ENCODE measurements around the gene ADARB1.

Gene ADARB1

GRCh38 chr21:45177039-45177438 is 102.7 kb downstream of the ADARB1 start:
- no peak for DNase-seq

- no peak for DNase-seq
These were observed 103.8 kb downstream of the ADARB1 start for GRCh38 chr21:45178070-45178608.

GRCh38 chr21:45178971-45179370 is 104.6 kb downstream of the ADARB1 start:
- DNase-seq, result no peak

- no peak for DNase-seq
These were observed 105.3 kb downstream of the ADARB1 start for GRCh38 chr21:45179568-45180245.

- DNase-seq, result no peak
These were observed 105.8 kb downstream of the ADARB1 start for GRCh38 chr21:45180246-45180599.

GRCh38 chr21:45182958-45183357 is 108.6 kb downstream of the ADARB1 start:
- no peak for DNase-seq

- no peak for DNase-seq
These were observed 109.5 kb downstream of the ADARB1 start for GRCh38 chr21:45183852-45184251.

GRCh38 chr21:45184869-45185268 is 110.5 kb downstream of the ADARB1 start:
- DNase-seq, result no peak

GRCh38 chr21:45186709-45187108 is 112.3 kb downstream of the ADARB1 start:
- DNase-seq, result no peak

- DNase-seq, result no peak
These were observed 113.3 kb downstream of the ADARB1 start for GRCh38 chr21:45187646-45188045.

GRCh38 chr21:45190013-45190412 is 115.6 kb downstream of the ADARB1 start:
- no peak for DNase-seq

- no peak for DNase-seq
These were observed 118.0 kb downstream of the ADARB1 start for GRCh38 chr21:45192332-45192731.

- DNase-seq, result no peak
These were observed 122.2 kb downstream of the ADARB1 start for GRCh38 chr21:45196620-45197019.

GRCh38 chr21:45199201-45199600 is 124.8 kb downstream of the ADARB1 start:
- DNase-seq, result no peak

- DNase-seq, result no peak
These were observed 125.7 kb downstream of the ADARB1 start for GRCh38 chr21:45200031-45200430.

GRCh38 chr21:45200581-45201296 is 126.4 kb downstream of the ADARB1 start:
- DNase-seq, result peak; percentile 37

GRCh38 chr21:45202344-45202743 is 128.0 kb downstream of the ADARB1 start:
- no peak for DNase-seq

- DNase-seq, result no peak
These were observed 128.5 kb downstream of the ADARB1 start for GRCh38 chr21:45202889-45203288.

GRCh38 chr21:45203983-45204382 is 129.6 kb downstream of the ADARB1 start:
- no peak for DNase-seq

GRCh38 chr21:45204395-45204794 is 130.0 kb downstream of the ADARB1 start:
- DNase-seq, result no peak

GRCh38 chr21:45207839-45208626 is 133.7 kb downstream of the ADARB1 start:
- DNase-seq, result peak; percentile 38

- DNase-seq, result no peak
These were observed 134.2 kb downstream of the ADARB1 start for GRCh38 chr21:45208627-45208951.

- no peak for DNase-seq
These were observed 134.7 kb downstream of the ADARB1 start for GRCh38 chr21:45209046-45209445.

All from NCI-H1092 (cell line).